Endothelial cell of umbilical vein (primary cell): ENCODE results near the gene KCNN3. TPM values are rescaled to one million over a fixed set of nuclear protein-coding genes. Genes with fewer than 3 reads are reported as not detected.

Source experiments
- BruUV-seq: library from RNA; stranded (reverse); fragments of 400-500 nt; replicated peaks from 2 replicates; lab custom pipeline; 2021; lab: Mats Ljungman, UMichigan
- CTCF ChIA-PET: fragments of 300-600, 350-600 bp; sonication (Branson Sonifier 250); formaldehyde crosslinking; loops from one replicate; lab custom pipeline; 2021; ENCODE audit warnings: antibody characterized with exemption, inconsistent platforms; lab: Charles Lee
- POLR2A ChIA-PET: fragments of 300-600, 350-600 bp; sonication (Branson Sonifier 250); formaldehyde crosslinking; loops from one replicate; lab custom pipeline; 2021; ENCODE audit warnings: antibody characterized with exemption, inconsistent platforms; lab: Charles Lee
- DNase-seq: peaks from one replicate; pipeline ENCODE4 v3.0.0-alpha.2; 2011; ENCODE audit warnings: low read depth, low spot score
- FAIRE-seq: peaks from 2 replicates; lab custom pipeline; 2011; peaks lifted over from hg19 to GRCh38; lab: Jason Lieb, UNC
- H2AFZ ChIP-seq: 2 replicates; pipeline ENCODE4 v1.6.0; 2012; ENCODE audit warnings: low read depth, low read length, control low read depth, inconsistent platforms
- H3K27ac ChIP-seq: 2 replicates; pipeline ENCODE4 v1.5.1; 2011; ENCODE audit warnings: low read depth, mild to moderate bottlenecking, control low read depth, low read length, moderate library complexity; ENCODE audit not compliant: insufficient read depth
- H3K27me3 ChIP-seq, 2 experiments: 2 replicates each; pipeline versions ENCODE4 v1.6.0 to v1.6.1; 2011; ENCODE audit warnings: low read length in 2 of 2, mixed read lengths in 1 of 2; ENCODE audit not compliant: control insufficient read depth in 2 of 2, insufficient read depth in 2 of 2
- H3K36me3 ChIP-seq, 2 experiments: 2 replicates in 1 of 2; 3 replicates in 1 of 2; pipeline ENCODE4 v1.5.1; 2011; ENCODE audit warnings: low read length in 2 of 2, mild to moderate bottlenecking in 1 of 2, moderate library complexity in 1 of 2; ENCODE audit not compliant: control insufficient read depth in 2 of 2, insufficient read depth in 2 of 2; ENCODE audit errors: extremely low read depth in 1 of 2
- H3K4me1 ChIP-seq: 3 replicates; pipeline ENCODE4 v1.5.1; 2011; ENCODE audit warnings: mild to moderate bottlenecking, low read length; ENCODE audit not compliant: control insufficient read depth, insufficient read depth; ENCODE audit errors: extremely low read depth
- H3K4me2 ChIP-seq: 2 replicates; pipeline ENCODE4 v1.6.1; 2011; ENCODE audit warnings: low read length, control low read depth, mixed read lengths; ENCODE audit not compliant: insufficient read depth
- H3K4me3 ChIP-seq, 3 experiments: fragments of 200-600 bp in 1 of 3; sonication (generic), shearing (Covaris generic) in 1 of 3; replicated peaks in 1 of 3; 2 replicates each; pipeline ENCODE4 v1.5.1; 2011 to 2016; ENCODE audit warnings: control low read depth in 3 of 3, low read length in 3 of 3, mild to moderate bottlenecking in 2 of 3, inconsistent platforms in 1 of 3, low read depth in 1 of 3, moderate library complexity in 1 of 3; ENCODE audit not compliant: insufficient read depth in 1 of 3
- H3K79me2 ChIP-seq: 2 replicates; pipeline ENCODE4 v1.6.0; 2012; ENCODE audit warnings: low read length, inconsistent platforms; ENCODE audit not compliant: control insufficient read depth, insufficient read depth
- H3K9ac ChIP-seq: replicated peaks from 2 replicates; pipeline ENCODE3; 2011; ENCODE audit warnings: low read length, control low read depth; ENCODE audit not compliant: insufficient read depth; ENCODE audit errors: extremely low read depth
- H3K9me1 ChIP-seq: replicated peaks from 3 replicates; pipeline ENCODE4 v1.6.0; 2011; ENCODE audit warnings: mild to moderate bottlenecking, low read length; ENCODE audit not compliant: control insufficient read depth, insufficient read depth; ENCODE audit errors: extremely low read depth
- H3K9me3 ChIP-seq: replicated peaks from 2 replicates; pipeline ENCODE4 v1.5.1; 2012; ENCODE audit warnings: low read length, inconsistent platforms; ENCODE audit not compliant: control insufficient read depth, insufficient read depth
- H4K20me1 ChIP-seq: replicated peaks from 2 replicates; pipeline ENCODE3; 2011; ENCODE audit warnings: mild to moderate bottlenecking, low read length; ENCODE audit not compliant: control insufficient read depth, insufficient read depth; ENCODE audit errors: extremely low read depth
- CTCF ChIP-seq, 2 donors: IDR thresholded peaks; 1 replicate in 1 of 2; 2 replicates in 1 of 2; pipeline ENCODE4 v1.5.1; 2011; ENCODE audit warnings: low read length in 2 of 2, mild to moderate bottlenecking in 2 of 2, moderate library complexity in 2 of 2, control low read depth in 1 of 2, inconsistent platforms in 1 of 2, low read depth in 1 of 2; ENCODE audit not compliant: insufficient read depth in 1 of 2; ENCODE audit errors: extremely low read depth in 1 of 2
- EZH2 ChIP-seq: IDR thresholded peaks from 2 replicates; pipeline ENCODE4 v1.6.1; 2012; ENCODE audit warnings: borderline replicate concordance, low read depth, mild to moderate bottlenecking, moderate library complexity, low read length, inconsistent platforms; ENCODE audit not compliant: severe bottlenecking
- FOS ChIP-seq: IDR thresholded peaks from 2 replicates; pipeline ENCODE4 v1.6.1; 2011; ENCODE audit warnings: mild to moderate bottlenecking, low read length, moderate library complexity, borderline replicate concordance; ENCODE audit not compliant: insufficient read depth
- GATA2 ChIP-seq: IDR thresholded peaks from 2 replicates; pipeline ENCODE4 v1.7.0; 2011; ENCODE audit warnings: low read depth, mild to moderate bottlenecking, moderate library complexity, mixed read lengths, low read length; ENCODE audit not compliant: insufficient read length, insufficient read depth
- JUN ChIP-seq: IDR thresholded peaks from 2 replicates; pipeline ENCODE4 v1.6.1; 2011; ENCODE audit warnings: borderline replicate concordance, low read depth; ENCODE audit not compliant: insufficient read length, insufficient read depth
- MAX ChIP-seq: IDR thresholded peaks from 2 replicates; pipeline ENCODE4 v1.6.1; 2011; ENCODE audit not compliant: insufficient read depth, insufficient read length
- MYC ChIP-seq: IDR thresholded peaks from one replicate; pipeline ENCODE4 v1.6.1; 2011; ENCODE audit warnings: mild to moderate bottlenecking, low read depth, low read length
- POLR2A ChIP-seq: IDR thresholded peaks from 2 replicates; pipeline ENCODE4 v1.6.1; 2012; ENCODE audit warnings: low read depth, mild to moderate bottlenecking, control low read depth, low read length
- POLR2AphosphoS5 ChIP-seq: IDR thresholded peaks from 2 replicates; pipeline ENCODE4 v1.6.1; 2012; ENCODE audit warnings: low read depth, mild to moderate bottlenecking, control low read depth, low read length, moderate library complexity; ENCODE audit not compliant: insufficient read depth
- dilution Hi-C: fragments of 300-500 bp; cut with MboI; formaldehyde crosslinking; loops from one replicate; pipeline ENCODE4 v1.15.0; 2019; ENCODE audit warnings: low sequenced_read_pairs; ENCODE audit not compliant: extremely low pct_ligation_motif_present
- intact Hi-C: fragments of 100-400 bp; cut with micrococcal nuclease; formaldehyde crosslinking; loops from one replicate; pipeline ENCODE4 v1.10.0; 2022
- polyA plus RNA-seq, 4 experiments: library from polyadenylated mRNA; depleted of rRNA in 3 of 4; stranded (reverse) in 3 of 4; unstranded in 1 of 4; fragments of >200 nt; gene quantifications; 2 replicates each; pipeline versions ENCODE4 v1.2.1 to v1.2.3, GENCODE V29; 2011 to 2012; ENCODE audit warnings: missing spikeins in 1 of 4
- total RNA-seq: library from RNA; stranded (reverse); gene quantifications from 2 replicates; pipeline ENCODE4 v1.2.3, GENCODE V29; 2021

The KCNN3 gene
- total and polyA plus RNA-seq, 2 donors (not counting 3 experiments of a cell fraction or from before 2014, with no cell fraction given): 0.91 to 1.1 TPM

GRCh38 chr1:154860156-154860870, 9.8 kb downstream of the KCNN3 start:
- Histone ChIP-seq H3K4me3 (no peak overlapping the region), H3K4me1 (no peaks in the 10 kb centered on the region), H4K20me1 (no peaks in the 10 kb centered on the region), H3K27ac (no peak overlapping the region), H3K79me2 (no peaks in the 10 kb centered on the region), H3K4me2 (no peak overlapping the region), H3K27me3 (peaks cover 0 to 6% of the 10 kb centered on the region in 2 experiments), H2AFZ (no peak overlapping the region), H3K9ac (no peak overlapping the region), H3K9me3 (no peaks in the 10 kb centered on the region), H3K9me1 (no peaks in the 10 kb centered on the region), H3K36me3 (no peaks in the 10 kb centered on the region)
- intact Hi-C loops: no loop called here
- no peak for TF ChIP-seq EZH2
- no peak for TF ChIP-seq CTCF (IDR thresholded peaks at IDR 0.05; ENCODE audit: extremely low read depth in 1 of 2, insufficient read depth in 1 of 2, low read depth in 1 of 2, low read length in 2 of 2)
- no peak for TF ChIP-seq MAX
- no peak for FAIRE-seq
- POLR2A ChIA-PET: no interaction called here
- dilution Hi-C loops: no loop called here
- CTCF ChIA-PET: interaction anchor here (1.1 to 1.6 kb wide), 4 partner anchors 12 to 191 kb away, joined by 3 to 5 read pairs (median 4); no protein-coding TSS in a partner anchor
- BruUV-seq: no TSS peak
- DNase-seq: no peak

GRCh38 chr1:154859786-154860155, 10.3 kb downstream of the KCNN3 start:
- TF ChIP-seq CTCF (IDR thresholded peaks at IDR 0.05; ENCODE audit: extremely low read depth in 1 of 2, insufficient read depth in 1 of 2, low read depth in 1 of 2, low read length in 2 of 2) (no peak), MYC (no peak), GATA2 (no peak), POLR2A (no peak), FOS (no peak), JUN (no peak), MAX (no peak), POLR2AphosphoS5 (no peak), EZH2 (no peak)
- FAIRE-seq (no peak), DNase-seq (no peak)
- Histone ChIP-seq H3K27me3 (peaks cover 0 to 6% of the 10 kb centered on the region in 2 experiments), H4K20me1 (no peaks in the 10 kb centered on the region), H2AFZ (no peak overlapping the region), H3K36me3 (no peaks in the 10 kb centered on the region), H3K27ac (no peak overlapping the region), H3K9me3 (no peaks in the 10 kb centered on the region), H3K9ac (no peak overlapping the region), H3K4me3 (no peak overlapping the region), H3K9me1 (no peaks in the 10 kb centered on the region), H3K4me1 (no peaks in the 10 kb centered on the region), H3K4me2 (no peak overlapping the region), H3K79me2 (no peaks in the 10 kb centered on the region)
- BruUV-seq: no TSS peak
- intact Hi-C loops (no loop called here), dilution Hi-C loops (no loop called here)
- POLR2A ChIA-PET: no interaction called here
- CTCF ChIA-PET: interaction anchor here (1.1 to 1.6 kb wide), 4 partner anchors 11 to 190 kb away, joined by 3 to 5 read pairs (median 4); no protein-coding TSS in a partner anchor
